Fibroblast of lung (primary cell): ENCODE measurements around the gene SIGLEC11.

Source experiments
- EZH2 ChIP-seq: IDR thresholded peaks from 2 replicates; pipeline ENCODE4 v1.5.1; 2012; ENCODE audit warnings: low read length, control low read depth, mild to moderate bottlenecking; ENCODE audit errors: missing control alignments
- TF ChIP-seq, protein P1 (sequence below), 2 donors: IDR thresholded peaks in 1 of 2; conservative IDR thresholded peaks in 1 of 2; 1 replicate in 1 of 2; 2 replicates in 1 of 2; pipeline ENCODE4 v1.5.1; 2011 to 2012; ENCODE audit warnings: low read length in 2 of 2, control low read depth in 1 of 2, inconsistent platforms in 1 of 2, low read depth in 1 of 2, mild to moderate bottlenecking in 1 of 2

DNA sequence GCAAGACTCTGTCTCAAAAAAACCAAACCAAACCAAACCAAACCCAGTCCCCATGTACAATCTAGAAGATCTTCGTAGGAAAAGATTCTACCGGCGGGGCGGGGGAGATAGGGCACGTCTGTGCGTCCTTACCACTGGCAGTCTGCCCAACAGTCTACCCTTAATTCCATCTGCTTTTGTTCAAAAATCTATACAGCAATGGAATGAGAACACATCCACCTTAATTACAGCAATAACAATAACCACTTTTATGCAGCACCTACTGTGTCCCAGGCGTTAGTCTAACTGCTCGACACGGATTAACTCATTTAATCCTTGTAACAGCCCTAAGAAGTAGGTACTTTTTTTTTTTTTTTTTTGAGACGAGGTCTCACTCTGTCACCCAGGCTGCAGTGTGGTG lies 34.5 kb downstream of the SIGLEC11 start:
- TF ChIP-seq, protein P1, sequence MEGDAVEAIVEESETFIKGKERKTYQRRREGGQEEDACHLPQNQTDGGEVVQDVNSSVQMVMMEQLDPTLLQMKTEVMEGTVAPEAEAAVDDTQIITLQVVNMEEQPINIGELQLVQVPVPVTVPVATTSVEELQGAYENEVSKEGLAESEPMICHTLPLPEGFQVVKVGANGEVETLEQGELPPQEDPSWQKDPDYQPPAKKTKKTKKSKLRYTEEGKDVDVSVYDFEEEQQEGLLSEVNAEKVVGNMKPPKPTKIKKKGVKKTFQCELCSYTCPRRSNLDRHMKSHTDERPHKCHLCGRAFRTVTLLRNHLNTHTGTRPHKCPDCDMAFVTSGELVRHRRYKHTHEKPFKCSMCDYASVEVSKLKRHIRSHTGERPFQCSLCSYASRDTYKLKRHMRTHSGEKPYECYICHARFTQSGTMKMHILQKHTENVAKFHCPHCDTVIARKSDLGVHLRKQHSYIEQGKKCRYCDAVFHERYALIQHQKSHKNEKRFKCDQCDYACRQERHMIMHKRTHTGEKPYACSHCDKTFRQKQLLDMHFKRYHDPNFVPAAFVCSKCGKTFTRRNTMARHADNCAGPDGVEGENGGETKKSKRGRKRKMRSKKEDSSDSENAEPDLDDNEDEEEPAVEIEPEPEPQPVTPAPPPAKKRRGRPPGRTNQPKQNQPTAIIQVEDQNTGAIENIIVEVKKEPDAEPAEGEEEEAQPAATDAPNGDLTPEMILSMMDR (conservative IDR thresholded peaks at IDR 0.05 in 1 of 2, IDR thresholded peaks at IDR 0.05 in 1 of 2; ENCODE audit: low read depth in 1 of 2, low read length in 2 of 2) = no peak
- no peak for TF ChIP-seq EZH2
